BJ (cell line): ENCODE data around the gene ARMH1. TPM values are rescaled to one million over a fixed set of nuclear protein-coding genes. Genes with fewer than 3 reads are reported as not detected.
"Not testable (repeated sequence)": the region's sequence is repeated elsewhere in the genome, so short reads cannot be mapped to it uniquely, and the experiment has no call there.

ENCODE experiments used
- CTCF ChIA-PET: fragments of 350-600 bp; formaldehyde crosslinking; extraction: SDS; loops from one replicate; lab custom pipeline; 2021; ENCODE audit warnings: antibody characterized with exemption, inconsistent platforms; lab: Yijun Ruan, JAX
- POLR2A ChIA-PET: fragments of 300-600 bp; sonication (Branson Sonifier 250); formaldehyde crosslinking; extraction: SDS; loops from one replicate; lab custom pipeline; 2021; ENCODE audit warnings: antibody characterized with exemption; lab: Charles Lee
- DNase-seq: peaks from one replicate; pipeline ENCODE4 v3.0.0-alpha.2; 2011; ENCODE audit warnings: low read depth
- H3K27me3 ChIP-seq: 2 replicates; pipeline ENCODE4 v1.6.0; 2011; ENCODE audit warnings: low read length; ENCODE audit not compliant: control insufficient read depth, insufficient read depth
- H3K36me3 ChIP-seq: 2 replicates; pipeline ENCODE4 v1.5.1; 2011; ENCODE audit warnings: low read length; ENCODE audit not compliant: control insufficient read depth, insufficient read depth
- H3K4me3 ChIP-seq: 2 replicates; pipeline ENCODE4 v1.5.1; 2011; ENCODE audit warnings: low read depth, mild to moderate bottlenecking, control low read depth, low read length
- CTCF ChIP-seq: IDR thresholded peaks from 2 replicates; pipeline ENCODE4 v1.5.1; 2011; ENCODE audit warnings: low read depth, mild to moderate bottlenecking, control low read depth, inconsistent platforms, low read length, moderate library complexity; ENCODE audit not compliant: insufficient read depth
- polyA plus RNA-seq: library from polyadenylated mRNA; depleted of rRNA; stranded (reverse); fragments of >200 nt; gene quantifications from 2 replicates; pipeline ENCODE4 v1.2.3, GENCODE V29; 2011

The ARMH1 gene
- polyA plus RNA-seq, 1 experiment: 0.86 TPM

- ChIA-PET CTCF (interaction anchor here (1.0 to 1.5 kb wide), 2 partner anchors 13 to 57 kb away, joined by 3 to 8 read pairs; partner anchors contain the start of genes PLK3 and RNU5D-1), POLR2A (no interaction called here)
- H3K36me3 ChIP-seq: 0 out of 2 replicates have a peak, but pooled peaks cover 2% of the 10 kb centered on the region
- DNase-seq: no peak
- no peaks in the 10 kb centered on the region for H3K27me3 ChIP-seq
- no peak overlapping the region for H3K4me3 ChIP-seq
- TF ChIP-seq CTCF: no peak
These were observed 68.7 kb downstream of the ARMH1 start for GRCh38 chr1:44743211-44743610.

DNA sequence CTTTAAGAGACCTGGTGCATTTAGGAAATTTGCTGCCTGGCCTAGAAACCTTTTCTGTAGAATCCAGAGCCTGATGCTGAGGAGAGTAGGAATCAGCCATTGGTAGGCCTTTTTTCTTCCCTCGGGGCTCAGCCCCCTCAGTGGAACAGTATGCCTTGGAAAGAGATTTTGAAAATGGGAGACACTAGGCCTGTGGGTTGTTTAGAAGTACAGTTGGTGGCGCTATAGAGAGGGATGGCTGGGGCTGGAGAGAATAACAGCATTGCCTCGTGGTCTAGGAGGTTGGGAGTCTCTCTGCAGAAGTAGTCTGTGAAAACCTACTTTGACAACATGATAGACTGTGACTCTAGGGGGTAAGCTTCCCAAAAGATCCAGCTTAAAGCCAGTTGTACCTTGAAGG, 73.4 kb downstream of the ARMH1 start:
- CTCF ChIA-PET: interaction anchor here (0.6 to 1.9 kb wide), 4 partner anchors 15 to 1755 kb away, joined by 3 to 6 read pairs (median 4); partner anchors contain the start of gene RNU5D-1
- no peak overlapping the region for H3K4me3 ChIP-seq
- DNase-seq: no peak
- H3K36me3 ChIP-seq: 0 out of 2 replicates have a peak, but pooled peaks cover 4% of the 10 kb centered on the region
- POLR2A ChIA-PET: no interaction called here
- H3K27me3 ChIP-seq: no peaks in the 10 kb centered on the region
- no peak for TF ChIP-seq CTCF

DNA sequence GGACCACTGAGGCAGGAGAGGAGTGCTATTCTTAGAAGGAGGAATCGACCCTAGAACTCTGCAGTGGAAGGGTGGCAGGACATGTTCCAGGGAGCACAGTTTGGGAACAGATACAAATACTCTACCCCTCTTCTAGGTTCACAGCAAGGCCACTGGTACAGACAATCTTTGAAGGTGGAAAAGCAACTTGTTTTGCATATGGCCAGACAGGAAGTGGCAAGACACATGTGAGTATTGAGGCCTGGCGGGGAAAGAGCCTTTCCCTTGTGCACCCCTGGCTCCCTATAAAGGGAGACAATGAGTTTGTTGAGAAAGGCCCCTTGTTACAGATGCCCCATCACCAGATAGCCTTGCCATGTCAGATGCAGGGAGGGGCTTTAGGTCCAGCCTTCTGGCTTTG, 82.9 kb downstream of the ARMH1 start:
- DNase-seq: no peak
- ChIA-PET CTCF (no interaction called here), POLR2A (no interaction called here)
- H3K36me3 ChIP-seq: peaks cover 14% of the 10 kb centered on the region
- no peaks in the 10 kb centered on the region for H3K27me3 ChIP-seq
- no peak overlapping the region for H3K4me3 ChIP-seq
- TF ChIP-seq CTCF: no peak

GRCh38 chr1:44759077-44759476, 84.6 kb downstream of the ARMH1 start:
- H3K4me3 ChIP-seq: no peak overlapping the region
- no peak for TF ChIP-seq CTCF
- ChIA-PET POLR2A (no interaction called here), CTCF (no interaction called here)
- peaks cover 11% of the 10 kb centered on the region for H3K36me3 ChIP-seq
- H3K27me3 ChIP-seq: no peaks in the 10 kb centered on the region
- no peak for DNase-seq

DNA sequence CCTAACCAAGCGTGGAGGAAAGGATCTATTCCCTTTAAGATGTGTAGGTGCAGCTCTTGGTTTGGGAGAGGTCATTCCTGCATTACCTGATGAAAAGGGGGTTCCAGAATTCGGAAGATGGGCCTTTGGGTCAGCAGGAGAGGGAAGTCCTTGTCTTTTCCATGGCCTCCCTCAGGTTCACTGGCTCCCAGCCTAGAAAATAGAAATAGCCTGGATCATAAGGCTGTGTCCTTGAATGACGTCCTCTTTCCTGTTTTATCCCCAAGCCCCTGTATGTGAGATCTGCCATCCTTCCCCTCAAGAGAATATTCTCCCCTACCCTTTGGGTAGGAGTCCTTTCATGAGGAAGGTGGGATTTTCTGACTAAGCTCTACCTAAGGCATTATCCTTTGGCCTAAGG, 86.4 kb downstream of the ARMH1 start:
- CTCF ChIA-PET: no interaction called here
- POLR2A ChIA-PET: no interaction called here
- H3K36me3 ChIP-seq: peaks cover 5% of the 10 kb centered on the region; the same call in 1 of the 2 replicates
- no peak for TF ChIP-seq CTCF
- DNase-seq: no peak
- no peaks in the 10 kb centered on the region for H3K27me3 ChIP-seq
- H3K4me3 ChIP-seq: no peak overlapping the region

- not testable (repeated sequence) for H3K36me3 ChIP-seq, H3K27me3 ChIP-seq, DNase-seq, H3K4me3 ChIP-seq
- ChIA-PET CTCF (interaction anchor here (1.0 to 2.0 kb wide), 4 partner anchors 9 to 70 kb away, joined by 3 to 7 read pairs (median 5); partner anchors contain the start of genes RNU5D-1 and RPS8), POLR2A (interaction anchor here (0.5 kb wide), 1 partner anchor 57 kb away, joined by 3 read pairs; no protein-coding TSS in a partner anchor)
These were observed 91.9 kb downstream of the ARMH1 start for GRCh38 chr1:44766421-44766820.
